C1 segment of cervical spinal cord (tissue), 14 donors: Measurements from ENCODE around the gene BMI1.

Experiments used
- DNase-seq, 14 donors: peaks; one replicate each; lab custom pipeline; 2025; lab: John Stamatoyannopoulos, UW

Gene BMI1

DNA sequence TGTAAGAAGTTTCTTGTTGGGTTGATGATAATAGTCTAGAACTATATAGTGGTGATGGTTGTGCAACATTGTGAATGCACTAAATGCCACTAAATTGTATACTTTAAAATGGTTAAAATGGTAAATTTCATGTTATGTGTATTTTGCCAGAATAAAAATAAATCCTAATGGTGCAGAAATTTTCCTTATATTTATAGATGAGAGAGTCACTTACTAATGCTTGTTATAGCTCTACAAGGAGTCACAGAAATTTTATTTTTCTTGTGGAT, 45.5 kb downstream of the BMI1 start:
- DNase-seq: no peak

DNA sequence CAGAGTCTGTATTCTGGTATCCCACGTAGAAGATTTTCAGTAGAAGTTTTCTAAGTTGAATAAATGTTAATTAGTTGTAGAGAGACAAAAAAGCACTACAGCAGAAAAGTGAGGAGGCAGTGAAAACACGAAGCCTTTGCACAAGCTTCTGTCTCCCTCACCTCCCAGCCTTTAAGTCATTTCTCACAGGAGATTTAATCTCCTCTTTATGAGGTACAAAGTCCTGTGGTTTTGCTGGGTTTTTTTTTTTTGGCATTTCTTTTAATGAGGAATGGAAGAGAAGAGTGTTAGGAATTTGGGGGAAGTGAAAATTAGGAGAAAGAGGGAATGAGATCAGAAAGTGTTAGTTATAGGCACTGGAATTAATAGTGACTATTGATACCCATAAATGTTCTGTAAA, 45.9 kb downstream of the BMI1 start:
- DNase-seq: no peak

DNA sequence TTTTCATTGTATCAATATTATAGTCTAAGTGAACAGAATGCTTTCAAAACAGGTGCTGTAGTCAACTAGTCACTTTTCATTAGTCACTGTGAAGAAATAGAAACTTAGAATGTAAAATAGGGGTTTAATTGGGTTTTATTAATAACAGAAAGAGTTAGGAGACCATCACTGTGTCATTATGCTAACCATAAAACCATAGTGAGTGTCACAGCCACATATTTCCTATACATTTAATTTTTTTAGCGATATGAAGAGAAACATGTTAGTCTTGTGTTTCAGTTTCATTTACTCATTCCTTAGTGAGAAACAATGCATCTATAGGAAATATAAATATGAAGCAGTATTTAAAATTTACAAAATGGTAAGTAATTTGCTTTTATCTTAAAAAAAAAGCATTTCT, 46.6 kb downstream of the BMI1 start:
- DNase-seq: no peak

DNA sequence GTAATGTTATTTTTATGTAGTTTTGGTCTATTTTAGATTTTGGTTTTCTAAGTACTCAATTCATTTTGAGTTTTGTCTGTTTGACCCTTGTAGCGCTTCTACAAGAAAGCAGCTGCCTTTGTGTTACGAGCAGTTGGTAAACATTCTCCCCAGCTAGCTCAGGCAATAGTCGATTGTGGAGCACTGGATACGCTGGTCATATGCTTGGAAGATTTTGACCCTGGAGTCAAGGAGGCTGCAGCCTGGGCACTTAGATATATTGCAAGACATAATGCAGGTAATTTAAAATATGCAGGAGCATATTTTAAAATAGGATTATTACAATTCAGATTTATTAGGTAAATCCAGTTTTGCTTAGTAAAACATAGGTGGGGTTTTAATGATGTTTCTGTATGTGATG, 47.5 kb downstream of the BMI1 start:
- DNase-seq: no peak

DNA sequence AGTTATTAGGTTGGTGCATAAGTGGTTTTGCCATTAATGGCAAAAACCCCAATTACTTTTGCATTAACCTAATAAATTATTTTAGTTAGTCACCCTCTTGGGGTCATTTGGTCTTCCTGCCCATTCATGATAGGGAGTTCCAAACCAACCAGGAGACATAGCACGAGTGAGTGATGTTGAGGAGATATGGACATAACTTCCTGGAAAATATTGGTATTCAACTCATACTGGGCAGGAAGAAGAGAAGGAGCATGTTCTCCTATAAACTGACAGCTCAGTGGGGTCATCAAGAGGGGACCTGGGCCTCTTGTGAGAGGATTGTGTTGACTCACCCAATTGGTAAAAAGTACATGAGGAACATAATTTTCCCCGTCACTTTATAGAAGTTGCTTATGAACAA, 48.1 kb downstream of the BMI1 start:
- no peak for DNase-seq

DNA sequence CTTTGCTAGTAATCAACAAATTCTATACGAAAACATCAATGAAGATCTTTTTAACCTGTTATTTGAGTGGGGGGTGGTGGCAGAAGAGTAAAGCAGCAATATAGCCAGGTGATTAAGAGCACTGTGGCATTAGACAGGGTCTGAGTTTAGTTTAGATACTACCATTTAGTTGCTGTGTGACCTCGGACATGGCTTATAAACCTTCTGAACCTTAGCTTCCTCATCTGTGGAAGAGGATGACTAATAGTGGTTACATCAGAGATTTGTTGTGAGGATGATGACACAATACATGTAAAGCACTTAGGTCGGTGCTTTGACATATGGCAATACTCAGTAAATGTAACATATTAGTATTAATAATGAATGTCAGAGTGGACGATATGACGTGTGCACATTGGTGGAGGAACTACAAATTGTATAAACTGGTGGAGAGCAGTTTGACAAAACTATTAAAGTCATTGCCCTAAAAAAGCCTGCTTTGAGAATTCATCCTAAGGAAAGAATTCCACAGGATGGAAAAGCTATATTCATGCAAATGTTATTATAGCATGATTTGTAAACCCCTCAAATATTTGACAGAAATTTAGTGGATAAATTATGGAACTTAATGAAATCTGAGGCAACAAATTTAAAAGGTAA, 48.7 kb downstream of the BMI1 start:
- no peak for DNase-seq

DNA sequence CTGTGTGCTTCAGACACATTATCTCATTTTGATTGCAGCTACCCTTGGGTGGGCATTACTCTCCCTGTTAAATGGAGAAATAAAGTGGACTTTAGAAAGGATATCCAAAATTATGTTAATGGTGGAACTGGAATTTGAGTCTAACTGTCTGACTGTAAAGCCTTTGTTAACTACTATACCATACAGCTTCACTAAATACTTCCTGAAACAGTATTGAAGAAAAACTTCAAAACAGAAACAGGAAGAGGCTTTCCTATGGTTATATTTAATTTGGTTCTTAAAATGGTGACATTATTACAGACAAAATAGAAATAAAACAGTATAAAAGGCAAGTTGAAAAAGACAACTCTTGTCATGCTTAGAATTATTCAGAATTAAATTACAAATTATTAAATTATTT, 49.4 kb downstream of the BMI1 start:
- no peak for DNase-seq

DNA sequence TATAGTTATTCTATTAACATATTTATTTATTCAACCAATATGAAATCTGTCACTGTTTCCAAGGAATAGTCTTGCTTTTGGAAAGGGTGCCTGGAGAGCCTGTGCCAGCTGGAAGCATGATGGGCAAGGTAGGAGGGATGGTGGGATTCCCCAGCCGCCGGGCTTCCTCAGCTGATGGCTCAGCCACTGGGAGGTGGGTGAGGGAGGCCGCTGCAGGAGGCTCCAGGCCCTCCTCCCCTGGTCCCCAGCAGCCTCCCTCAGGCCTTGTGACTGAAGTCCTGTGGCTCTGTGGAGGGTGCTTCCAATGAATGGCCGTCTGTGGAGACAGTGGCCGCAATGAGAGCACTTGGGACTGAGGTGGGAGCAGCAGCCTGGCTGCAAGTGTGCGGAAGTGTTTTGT, 51.4 kb downstream of the BMI1 start:
- DNase-seq: no peak

DNA sequence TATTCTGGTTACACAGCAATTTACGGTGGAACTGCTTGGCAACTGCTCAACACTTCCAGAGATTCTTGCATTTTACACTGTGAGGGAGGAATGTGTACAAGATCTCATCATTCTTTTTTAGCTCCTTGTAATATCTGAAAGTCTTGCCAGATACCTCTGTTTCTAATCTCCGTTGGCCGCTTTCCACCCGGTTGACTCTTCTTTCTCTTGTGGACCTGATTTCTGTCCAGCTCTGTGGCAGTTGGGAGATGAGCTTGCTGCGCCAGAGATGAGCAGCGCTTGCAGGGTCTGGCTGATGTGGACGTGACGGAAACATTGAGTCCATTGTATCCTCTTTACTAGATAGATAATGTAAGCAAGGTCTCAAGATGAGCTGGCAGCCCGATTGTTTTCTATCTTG, 52.0 kb downstream of the BMI1 start:
- DNase-seq: no peak

DNA sequence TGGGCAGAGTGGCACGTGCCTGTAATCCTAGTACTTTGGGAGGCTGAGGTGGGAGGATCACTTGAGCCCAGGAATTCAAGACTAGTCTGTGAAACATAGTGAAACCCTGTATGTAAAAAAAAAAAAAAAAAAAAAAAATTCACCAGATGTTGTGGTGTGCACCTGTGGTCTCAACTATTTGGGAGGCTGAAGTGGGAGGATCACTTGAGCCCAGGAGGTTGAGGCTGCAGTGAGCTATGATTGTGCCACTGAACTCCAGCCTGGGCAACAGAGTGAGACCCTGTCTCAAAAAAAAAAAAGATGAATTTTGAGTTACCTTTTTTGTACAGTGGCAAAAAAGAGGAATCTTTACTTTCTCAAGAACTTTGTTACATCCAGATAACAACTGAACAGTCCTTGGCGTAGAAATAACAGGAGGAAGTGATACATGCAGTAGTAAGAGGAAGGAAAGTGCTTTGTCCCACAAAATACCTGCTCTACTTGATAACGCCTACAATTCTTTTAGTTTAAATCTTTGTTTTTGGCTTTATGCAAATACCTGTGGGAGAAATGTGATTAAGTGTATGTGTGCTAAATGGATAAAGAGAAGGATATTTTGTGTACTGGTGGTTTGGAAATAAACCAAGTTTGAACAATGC, 53.7 kb downstream of the BMI1 start:
- DNase-seq: no peak

DNA sequence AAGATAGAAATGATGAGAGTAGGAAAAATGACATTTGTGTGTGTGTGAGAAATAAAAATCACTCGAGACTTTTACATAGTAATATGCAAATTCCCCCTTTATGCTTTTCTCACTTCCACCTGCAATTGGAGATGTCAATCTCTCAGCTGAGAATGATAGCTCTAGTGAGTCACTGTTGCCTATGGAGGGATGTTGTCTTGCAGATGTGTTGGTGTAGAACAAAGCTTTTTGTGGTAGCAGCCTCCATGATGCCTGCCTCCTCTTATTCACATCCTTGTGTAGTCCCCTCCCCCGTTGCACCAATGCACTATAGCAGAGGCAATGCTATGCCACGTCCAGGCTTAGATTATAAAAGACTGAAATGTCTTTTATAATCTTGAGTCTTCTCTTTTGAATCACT, 58.2 kb downstream of the BMI1 start:
- no peak for DNase-seq
